Esophagus squamous epithelium (tissue), 4 donors: ENCODE results near the gene CHMP5.

ENCODE experiments used
- CTCF ChIP-seq, 6 experiments: fragments of 450-650 bp in 4 of 6; fragments of 200-600 bp in 2 of 6; sonication (generic) in 2 of 6; IDR thresholded peaks; one replicate each; pipeline ENCODE4 v1.5.1; 2016 to 2019; ENCODE audit warnings: antibody characterized with exemption in 6 of 6, mild to moderate bottlenecking in 4 of 6, moderate library complexity in 4 of 6
- POLR2A ChIP-seq, 4 donors: fragments of 450-650 bp; IDR thresholded peaks; one replicate each; pipeline ENCODE4 v1.6.1; 2017; ENCODE audit warnings: antibody characterized with exemption in 4 of 4, mild to moderate bottlenecking in 4 of 4, moderate library complexity in 3 of 4

DNA sequence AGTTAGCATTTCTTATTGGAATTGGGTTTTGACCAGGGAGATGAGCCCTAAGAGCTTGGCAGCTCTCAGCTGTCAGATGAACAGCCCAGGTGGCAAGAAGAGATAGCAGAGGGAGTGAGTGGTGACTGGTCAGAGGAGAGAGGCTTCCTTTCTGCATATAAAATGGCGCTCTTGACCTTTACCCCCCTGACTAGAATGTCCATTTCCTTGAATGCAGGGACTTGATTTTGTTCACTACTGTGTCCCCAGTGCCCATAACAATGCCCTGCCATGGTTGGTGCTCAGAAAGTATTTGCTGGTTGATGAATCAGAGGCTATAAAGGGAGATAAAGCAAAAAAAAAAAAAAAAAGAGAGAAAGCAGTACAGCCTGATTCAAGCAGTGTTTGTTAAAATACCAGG lies 7.2 kb downstream of the CHMP5 start:
- no peak for TF ChIP-seq CTCF (IDR thresholded peaks at IDR 0.05)
- TF ChIP-seq POLR2A (IDR thresholded peaks at IDR 0.05) = no peak
